Measurements from ENCODE around the gene TUBG2.
A peak's percentile ranks its signal among the peaks of the same experiment; 100 is the strongest.

The TUBG2 gene

GRCh38 chr17:42673266-42673884 is 14.3 kb downstream of the TUBG2 start:
- Histone ChIP-seq H3K27ac (no peak overlapping the region), H3K36me3 (peaks cover 62% of the 10 kb centered on the region), H3K4me3 (ENCODE audit: low read depth, low read length) (no peak overlapping the region), H3K27me3 (ENCODE audit: insufficient read depth, low read depth, severe bottlenecking) (no peaks in the 10 kb centered on the region), H3K9me3 (ENCODE audit: severe bottlenecking) (no peaks in the 10 kb centered on the region)
- TF ChIP-seq CTCF (IDR thresholded peaks at IDR 0.05; ENCODE audit: low read depth, low read length), result no peak
- DNase-seq, result no peak

GRCh38 chr17:42673885-42674754 is 15.0 kb downstream of the TUBG2 start:
- Histone ChIP-seq H3K4me3 (ENCODE audit: low read depth, low read length) (no peak overlapping the region), H3K27ac (peak overlapping the region; percentile 88), H3K27me3 (ENCODE audit: insufficient read depth, low read depth, severe bottlenecking) (no peaks in the 10 kb centered on the region), H3K36me3 (peaks cover 55% of the 10 kb centered on the region), H3K9me3 (ENCODE audit: severe bottlenecking) (no peaks in the 10 kb centered on the region)
- peak; percentile 75 for DNase-seq
- peak; percentile 86 for TF ChIP-seq CTCF (IDR thresholded peaks at IDR 0.05; ENCODE audit: low read depth, low read length)

GRCh38 chr17:42674755-42675347 is 15.8 kb downstream of the TUBG2 start:
- no peak for TF ChIP-seq CTCF (IDR thresholded peaks at IDR 0.05; ENCODE audit: low read depth, low read length)
- peaks cover 48% of the 10 kb centered on the region for H3K36me3 ChIP-seq
- peak; percentile 70 for DNase-seq
- peak overlapping the region; percentile 88 for H3K27ac ChIP-seq
- H3K27me3 ChIP-seq (ENCODE audit: insufficient read depth, low read depth, severe bottlenecking), result no peaks in the 10 kb centered on the region
- peak overlapping the region; percentile 96 for H3K4me3 ChIP-seq (ENCODE audit: low read depth, low read length)
- H3K9me3 ChIP-seq (ENCODE audit: severe bottlenecking), result no peaks in the 10 kb centered on the region

- peaks cover 45% of the 10 kb centered on the region for H3K36me3 ChIP-seq
- H3K27me3 ChIP-seq (ENCODE audit: insufficient read depth, low read depth, severe bottlenecking), result no peaks in the 10 kb centered on the region
- DNase-seq, result peak; percentile 51
- no peak for TF ChIP-seq CTCF (IDR thresholded peaks at IDR 0.05; ENCODE audit: low read depth, low read length)
- peak overlapping the region; percentile 96 for H3K4me3 ChIP-seq (ENCODE audit: low read depth, low read length)
- no peaks in the 10 kb centered on the region for H3K9me3 ChIP-seq (ENCODE audit: severe bottlenecking)
- peak overlapping the region; percentile 88 for H3K27ac ChIP-seq
These were observed 16.4 kb downstream of the TUBG2 start for GRCh38 chr17:42675348-42675964.

GRCh38 chr17:42675965-42676423 is 16.9 kb downstream of the TUBG2 start:
- peak overlapping the region; percentile 88 for H3K27ac ChIP-seq
- peak; percentile 55 for DNase-seq

More at GRCh38 chr17:42675965-42676423, 16.9 kb downstream of the TUBG2 start:
- Histone ChIP-seq H3K4me3 (ENCODE audit: low read depth, low read length) (peak overlapping the region; percentile 96), H3K27me3 (ENCODE audit: insufficient read depth, low read depth, severe bottlenecking) (no peaks in the 10 kb centered on the region), H3K9me3 (ENCODE audit: severe bottlenecking) (no peaks in the 10 kb centered on the region), H3K36me3 (peaks cover 39% of the 10 kb centered on the region)
- TF ChIP-seq CTCF (IDR thresholded peaks at IDR 0.05; ENCODE audit: low read depth, low read length), result no peak

Data from WERI-Rb-1 (cell line).